GM12878 (cell line): Measurements from ENCODE around the gene PLEKHJ1. TPM values are rescaled to one million over a fixed set of nuclear protein-coding genes. Genes with fewer than 3 reads are reported as not detected.

ENCODE experiments used
- ATAC-seq: fragments of 200-7000 bp; cut with Tn5 transposase; 3 replicates; pipeline ENCODE4 v1.9.1; 2020; ENCODE audit warnings: mild to moderate bottlenecking, moderate library complexity
- BruUV-seq: library from RNA; stranded (reverse); fragments of 400-500 nt; replicated peaks from 2 replicates; lab custom pipeline; 2021; lab: Mats Ljungman, UMichigan
- CTCF ChIA-PET: fragments of 300-600 bp; sonication (Branson Sonifier 250); formaldehyde crosslinking; extraction: SDS; loops from one replicate; lab custom pipeline; 2021; ENCODE audit warnings: inconsistent platforms; lab: Yijun Ruan, JAX
- POLR2A ChIA-PET: fragments of 350-600 bp; formaldehyde crosslinking; extraction: SDS; loops from one replicate; lab custom pipeline; 2021; ENCODE audit warnings: inconsistent platforms; lab: Charles Lee
- RAD21 ChIA-PET: fragments of 300-600 bp; sonication (Branson Sonifier 250); formaldehyde crosslinking; loops from one replicate; lab custom pipeline; 2023; ENCODE audit warnings: antibody characterized with exemption; ENCODE audit not compliant: unreplicated experiment; lab: Charles Lee
- SMC1A ChIA-PET: fragments of 300-600 bp; sonication (Branson Sonifier 250); formaldehyde crosslinking; loops from one replicate; lab custom pipeline; 2023; ENCODE audit not compliant: unreplicated experiment, uncharacterized antibody; lab: Charles Lee
- DNase-seq: peaks from one replicate; pipeline ENCODE4 v3.0.0-alpha.2; 2011; ENCODE audit warnings: low read depth, low spot score
- FAIRE-seq: peaks from 3 replicates; lab custom pipeline; 2011; peaks lifted over from hg19 to GRCh38; lab: Jason Lieb, UNC
- H2AFZ ChIP-seq: 2 replicates; pipeline ENCODE4 v1.6.0; 2011; ENCODE audit warnings: low read depth, low read length, control low read depth; ENCODE audit not compliant: control insufficient read depth
- H3K27ac ChIP-seq: 2 replicates; pipeline ENCODE4 v1.5.1; 2011; ENCODE audit warnings: control low read depth; ENCODE audit not compliant: control insufficient read depth, insufficient read depth
- H3K27me3 ChIP-seq, 2 experiments: replicated peaks in 1 of 2; 2 replicates each; pipeline versions ENCODE4 v1.6.0 to v1.6.1; 2011; ENCODE audit warnings: low read length in 1 of 2; ENCODE audit not compliant: control insufficient read depth in 2 of 2, insufficient read depth in 2 of 2
- H3K36me3 ChIP-seq, 2 experiments: 2 replicates each; pipeline ENCODE4 v1.5.1; 2011; ENCODE audit warnings: low read length in 1 of 2; ENCODE audit not compliant: control insufficient read depth in 2 of 2, insufficient read depth in 2 of 2
- H3K4me1 ChIP-seq: 2 replicates; pipeline ENCODE4 v1.6.1; 2011; ENCODE audit warnings: mild to moderate bottlenecking, low read length, moderate library complexity, mixed read lengths; ENCODE audit not compliant: control insufficient read depth, insufficient read depth
- H3K4me2 ChIP-seq: 2 replicates; pipeline ENCODE4 v1.6.0; 2011; ENCODE audit warnings: control low read depth; ENCODE audit not compliant: control insufficient read depth, insufficient read depth
- H3K4me3 ChIP-seq: fragments of 200-600 bp; sonication (generic); 2 replicates; pipeline ENCODE4 v1.5.1; 2016
- H3K79me2 ChIP-seq: 2 replicates; pipeline ENCODE4 v1.6.0; 2011; ENCODE audit warnings: low read length; ENCODE audit not compliant: control insufficient read depth, insufficient read depth
- H3K9ac ChIP-seq: 2 replicates; pipeline ENCODE4 v1.8.0; 2011; ENCODE audit warnings: low read length, control low read depth, mixed read lengths; ENCODE audit not compliant: control insufficient read depth, insufficient read depth
- H3K9me3 ChIP-seq: replicated peaks from 3 replicates; pipeline ENCODE4 v1.5.1; 2011; ENCODE audit warnings: mild to moderate bottlenecking, low read length; ENCODE audit not compliant: control insufficient read depth, insufficient read depth
- H4K20me1 ChIP-seq: 2 replicates; pipeline ENCODE4 v1.6.0; 2011; ENCODE audit not compliant: control insufficient read depth, insufficient read depth
- SMARCA5 ChIP-seq: fragments of 450-650 bp; IDR thresholded peaks from 2 replicates; pipeline ENCODE4 v1.6.1; 2017; ENCODE audit warnings: mild to moderate bottlenecking
- ZSCAN29 ChIP-seq: fragments of 450-650 bp; IDR thresholded peaks from 2 replicates; pipeline ENCODE4 v1.6.1; 2017; ENCODE audit warnings: mild to moderate bottlenecking, moderate library complexity
- WGBS: methylation state at CpG from one replicate; pipeline ENCODE4 v1.1.6; 2016; ENCODE audit warnings: low lambda C conversion rate; ENCODE audit not compliant: insufficient replicate concordance, insufficient coverage; ENCODE audit errors: missing lambda C conversion rate; 5-methylcytosine and 5-hydroxymethylcytosine counted together
- in situ Hi-C: fragments of 300-500 bp; cut with MboI; formaldehyde crosslinking; loops from 9 replicates; pipeline ENCODE4 v1.14.3; 2018; ENCODE audit warnings: mixed read lengths
- intact Hi-C: fragments of 100-400 bp; cut with micrococcal nuclease; formaldehyde crosslinking; loops from one replicate; pipeline ENCODE4 v1.14.2; 2022; ENCODE audit not compliant: unreplicated experiment
- polyA plus RNA-seq, 11 experiments: library from polyadenylated mRNA; depleted of rRNA in 4 of 11; unstranded in 6 of 11; stranded (reverse) in 5 of 11; fragments of >200 nt; fragmentation: Nextera tagmentation in 4 of 11; fragmentation: Illumina TruSeq in 1 of 11; extraction: Ambion mirVana in 4 of 11; extraction: Trizol in 1 of 11; gene quantifications; 1 replicate in 1 of 11; 2 replicates in 10 of 11; pipeline versions ENCODE4 v1.2.1 to v1.2.3, GENCODE V29; 2011 to 2016; ENCODE audit warnings: inconsistent platforms in 2 of 11, missing spikeins in 2 of 11, low read depth in 1 of 11
- total RNA-seq, 4 experiments: library from RNA; depleted of rRNA in 3 of 4; stranded (reverse); fragments of >200 nt in 3 of 4; fragmentation: Illumina TruSeq in 1 of 4; extraction: Trizol in 1 of 4; gene quantifications; 2 replicates each; pipeline versions ENCODE4 v1.2.1 to v1.2.3, GENCODE V29; 2013 to 2021
- TF ChIP-seq, protein P1 (sequence below): fragments of 450-650 bp; formaldehyde crosslinking; IDR thresholded peaks from 2 replicates; pipeline ENCODE4 v1.5.0; 2022; ENCODE audit warnings: mild to moderate bottlenecking, missing genetic modification characterization
- TF ChIP-seq, protein P2 (sequence below): fragments of 450-650 bp; IDR thresholded peaks from 2 replicates; pipeline ENCODE4 v1.6.1; 2016; ENCODE audit warnings: mild to moderate bottlenecking

Gene PLEKHJ1
- total and polyA plus RNA-seq, 10 of the 15 experiments (the other 5 are each of a cell fraction or from before 2014, with no cell fraction given) = 1.3 to 133 (median 75.0) TPM

DNA sequence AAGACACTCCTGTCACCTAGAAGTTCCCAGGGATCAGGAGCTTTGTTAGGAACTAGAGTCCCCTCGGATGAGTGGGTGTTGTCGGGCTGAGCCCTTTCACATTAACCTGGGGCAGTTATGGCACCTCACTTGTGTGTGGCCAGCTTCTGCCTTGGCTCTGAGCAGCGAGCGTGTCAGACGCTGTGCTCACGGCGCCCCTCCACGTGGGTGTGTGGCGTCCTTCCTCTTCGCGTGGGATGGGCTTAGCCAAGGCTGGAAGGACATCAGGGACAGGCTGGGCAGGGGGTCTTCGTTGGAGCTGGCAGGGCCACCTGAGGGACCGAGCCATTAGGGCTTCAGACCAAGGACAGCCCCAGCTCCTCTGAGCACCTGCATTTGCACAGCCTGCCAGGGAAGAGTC, 49.0 kb downstream of the PLEKHJ1 start:
- TF ChIP-seq ZSCAN29 (no peak), SMARCA5 (no peak)
- TF ChIP-seq, protein P1, sequence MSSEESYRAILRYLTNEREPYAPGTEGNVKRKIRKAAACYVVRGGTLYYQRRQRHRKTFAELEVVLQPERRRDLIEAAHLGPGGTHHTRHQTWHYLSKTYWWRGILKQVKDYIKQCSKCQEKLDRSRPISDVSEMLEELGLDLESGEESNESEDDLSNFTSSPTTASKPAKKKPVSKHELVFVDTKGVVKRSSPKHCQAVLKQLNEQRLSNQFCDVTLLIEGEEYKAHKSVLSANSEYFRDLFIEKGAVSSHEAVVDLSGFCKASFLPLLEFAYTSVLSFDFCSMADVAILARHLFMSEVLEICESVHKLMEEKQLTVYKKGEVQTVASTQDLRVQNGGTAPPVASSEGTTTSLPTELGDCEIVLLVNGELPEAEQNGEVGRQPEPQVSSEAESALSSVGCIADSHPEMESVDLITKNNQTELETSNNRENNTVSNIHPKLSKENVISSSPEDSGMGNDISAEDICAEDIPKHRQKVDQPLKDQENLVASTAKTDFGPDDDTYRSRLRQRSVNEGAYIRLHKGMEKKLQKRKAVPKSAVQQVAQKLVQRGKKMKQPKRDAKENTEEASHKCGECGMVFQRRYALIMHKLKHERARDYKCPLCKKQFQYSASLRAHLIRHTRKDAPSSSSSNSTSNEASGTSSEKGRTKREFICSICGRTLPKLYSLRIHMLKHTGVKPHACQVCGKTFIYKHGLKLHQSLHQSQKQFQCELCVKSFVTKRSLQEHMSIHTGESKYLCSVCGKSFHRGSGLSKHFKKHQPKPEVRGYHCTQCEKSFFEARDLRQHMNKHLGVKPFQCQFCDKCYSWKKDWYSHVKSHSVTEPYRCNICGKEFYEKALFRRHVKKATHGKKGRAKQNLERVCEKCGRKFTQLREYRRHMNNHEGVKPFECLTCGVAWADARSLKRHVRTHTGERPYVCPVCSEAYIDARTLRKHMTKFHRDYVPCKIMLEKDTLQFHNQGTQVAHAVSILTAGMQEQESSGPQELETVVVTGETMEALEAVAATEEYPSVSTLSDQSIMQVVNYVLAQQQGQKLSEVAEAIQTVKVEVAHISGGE (CRISPR knock-in tag) = no peak
- TF ChIP-seq, protein P2, sequence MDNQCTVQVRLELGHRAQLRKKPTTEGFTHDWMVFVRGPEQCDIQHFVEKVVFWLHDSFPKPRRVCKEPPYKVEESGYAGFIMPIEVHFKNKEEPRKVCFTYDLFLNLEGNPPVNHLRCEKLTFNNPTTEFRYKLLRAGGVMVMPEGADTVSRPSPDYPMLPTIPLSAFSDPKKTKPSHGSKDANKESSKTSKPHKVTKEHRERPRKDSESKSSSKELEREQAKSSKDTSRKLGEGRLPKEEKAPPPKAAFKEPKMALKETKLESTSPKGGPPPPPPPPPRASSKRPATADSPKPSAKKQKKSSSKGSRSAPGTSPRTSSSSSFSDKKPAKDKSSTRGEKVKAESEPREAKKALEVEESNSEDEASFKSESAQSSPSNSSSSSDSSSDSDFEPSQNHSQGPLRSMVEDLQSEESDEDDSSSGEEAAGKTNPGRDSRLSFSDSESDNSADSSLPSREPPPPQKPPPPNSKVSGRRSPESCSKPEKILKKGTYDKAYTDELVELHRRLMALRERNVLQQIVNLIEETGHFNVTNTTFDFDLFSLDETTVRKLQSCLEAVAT = no peak
- TF ChIP-seq, all 136 proteins: peak for 0
- H3K36me3 ChIP-seq = peaks cover 23 to 76% of the 10 kb centered on the region in 2 experiments; a peak in 3 of 4 replicates
- WGBS = 99% methylated on average over 13 of the region's 13 CpGs
- H3K4me3 ChIP-seq = no peak overlapping the region
- in situ Hi-C loops (no loop called here), intact Hi-C loops (no loop called here)
- ChIA-PET CTCF (interaction anchor here (0.6 to 8.6 kb wide), 3 partner anchors 10 to 31 kb away, joined by 3 to 64 read pairs (median 4); no protein-coding TSS in a partner anchor), RAD21 (interaction anchor here (0.6 to 5.0 kb wide), 5 partner anchors 16 to 48 kb away, joined by 3 to 22 read pairs (median 5); no protein-coding TSS in a partner anchor), POLR2A (interaction anchor here (0.6 to 2.6 kb wide), 3 partner anchors 15 to 103 kb away, joined by 5 to 25 read pairs (median 5); no protein-coding TSS in a partner anchor), SMC1A (interaction anchor here (1.1 to 2.2 kb wide), 2 partner anchors 16 to 51 kb away, joined by 3 to 8 read pairs; no protein-coding TSS in a partner anchor)
- H4K20me1 ChIP-seq = no peaks in the 10 kb centered on the region; the same call in 1 of the 2 replicates
- no peak overlapping the region for H3K4me2 ChIP-seq
- no peak overlapping the region for H2AFZ ChIP-seq
- H3K27ac ChIP-seq = peak overlapping the region; percentile 37; the same call in 1 of the 2 replicates
- no TSS peak for BruUV-seq
- FAIRE-seq (no peak), ATAC-seq (no peak), DNase-seq (no peak)
- H3K9ac ChIP-seq = no peak overlapping the region
- H3K9me3 ChIP-seq = peaks cover 10% of the 10 kb centered on the region; the same call in 2 of the 3 replicates
- H3K79me2 ChIP-seq = peaks cover 52% of the 10 kb centered on the region
- H3K4me1 ChIP-seq = peaks cover 30% of the 10 kb centered on the region
- H3K27me3 ChIP-seq = no peaks in the 10 kb centered on the region
